Osteocyte (in vitro differentiated cells): ENCODE results near the gene AGPS. TPM values are rescaled to one million over a fixed set of nuclear protein-coding genes. Genes with fewer than 3 reads are reported as not detected.

ENCODE experiments used
- DNase-seq: peaks from one replicate; pipeline ENCODE4 v3.0.0; 2021; ENCODE audit warnings: mixed read lengths; ENCODE audit not compliant: unreplicated experiment; ENCODE audit errors: extremely low spot score
- H3K27ac Mint-ChIP-seq: one replicate; pipeline ENCODE4 v1.8.0; 2021; ENCODE audit warnings: mild to moderate bottlenecking, mixed read lengths; ENCODE audit not compliant: unreplicated experiment
- H3K27me3 Mint-ChIP-seq: one replicate; pipeline ENCODE4 v1.8.0; 2021; ENCODE audit warnings: mixed read lengths; ENCODE audit not compliant: unreplicated experiment
- H3K36me3 Mint-ChIP-seq: one replicate; pipeline ENCODE4 v1.8.0; 2021; ENCODE audit warnings: mixed read lengths; ENCODE audit not compliant: unreplicated experiment
- H3K4me1 Mint-ChIP-seq: one replicate; pipeline ENCODE4 v1.8.0; 2021; ENCODE audit warnings: mixed read lengths; ENCODE audit not compliant: unreplicated experiment
- H3K4me3 Mint-ChIP-seq: one replicate; pipeline ENCODE4 v1.8.0; 2021; ENCODE audit warnings: mild to moderate bottlenecking, moderate library complexity, mixed read lengths; ENCODE audit not compliant: unreplicated experiment
- H3K9me3 Mint-ChIP-seq: one replicate; pipeline ENCODE4 v1.8.0; 2021; ENCODE audit warnings: mixed read lengths; ENCODE audit not compliant: unreplicated experiment
- total RNA-seq: library from RNA; stranded (reverse); gene quantifications from 2 replicates; pipeline ENCODE4 v1.2.1, GENCODE V29; 2021
- TF ChIP-seq, protein P1 (sequence below): fragments of 200-600 bp; sonication (generic); IDR thresholded peaks from 2 replicates; pipeline ENCODE4 v1.5.0; 2021; ENCODE audit warnings: antibody characterized with exemption, mild to moderate bottlenecking, moderate library complexity

The AGPS gene
- total RNA-seq, 1 donor from 2014 or later, result 38.0 TPM

DNA sequence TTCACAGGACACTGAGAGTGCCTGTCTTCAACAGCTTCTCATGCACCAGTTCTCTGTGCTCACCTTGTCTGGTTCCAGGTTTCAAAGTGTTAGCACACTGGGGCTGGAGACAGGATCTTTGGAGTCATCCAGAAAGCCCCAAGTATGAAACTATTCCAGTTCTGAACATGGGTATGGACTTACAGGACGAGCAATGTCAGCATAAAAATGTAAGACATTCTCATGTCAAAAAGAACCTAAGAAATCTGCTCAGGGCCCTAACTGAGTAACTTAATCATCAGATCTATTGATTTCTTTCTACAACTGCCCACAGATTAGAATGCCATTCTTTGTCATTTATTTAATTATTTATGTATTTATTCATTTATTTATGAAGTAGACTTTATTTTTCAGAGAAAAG is 184.5 kb downstream of the AGPS start:
- H3K4me1 Mint-ChIP-seq, result no peaks in the 10 kb centered on the region
- TF ChIP-seq, protein P1, sequence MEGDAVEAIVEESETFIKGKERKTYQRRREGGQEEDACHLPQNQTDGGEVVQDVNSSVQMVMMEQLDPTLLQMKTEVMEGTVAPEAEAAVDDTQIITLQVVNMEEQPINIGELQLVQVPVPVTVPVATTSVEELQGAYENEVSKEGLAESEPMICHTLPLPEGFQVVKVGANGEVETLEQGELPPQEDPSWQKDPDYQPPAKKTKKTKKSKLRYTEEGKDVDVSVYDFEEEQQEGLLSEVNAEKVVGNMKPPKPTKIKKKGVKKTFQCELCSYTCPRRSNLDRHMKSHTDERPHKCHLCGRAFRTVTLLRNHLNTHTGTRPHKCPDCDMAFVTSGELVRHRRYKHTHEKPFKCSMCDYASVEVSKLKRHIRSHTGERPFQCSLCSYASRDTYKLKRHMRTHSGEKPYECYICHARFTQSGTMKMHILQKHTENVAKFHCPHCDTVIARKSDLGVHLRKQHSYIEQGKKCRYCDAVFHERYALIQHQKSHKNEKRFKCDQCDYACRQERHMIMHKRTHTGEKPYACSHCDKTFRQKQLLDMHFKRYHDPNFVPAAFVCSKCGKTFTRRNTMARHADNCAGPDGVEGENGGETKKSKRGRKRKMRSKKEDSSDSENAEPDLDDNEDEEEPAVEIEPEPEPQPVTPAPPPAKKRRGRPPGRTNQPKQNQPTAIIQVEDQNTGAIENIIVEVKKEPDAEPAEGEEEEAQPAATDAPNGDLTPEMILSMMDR, result no peak
- no peak overlapping the region for H3K27ac Mint-ChIP-seq
- no peaks in the 10 kb centered on the region for H3K36me3 Mint-ChIP-seq
- DNase-seq, result no peak
- no peak overlapping the region for H3K4me3 Mint-ChIP-seq
- H3K9me3 Mint-ChIP-seq, result no peaks in the 10 kb centered on the region
- H3K27me3 Mint-ChIP-seq, result peaks cover 9% of the 10 kb centered on the region

DNA sequence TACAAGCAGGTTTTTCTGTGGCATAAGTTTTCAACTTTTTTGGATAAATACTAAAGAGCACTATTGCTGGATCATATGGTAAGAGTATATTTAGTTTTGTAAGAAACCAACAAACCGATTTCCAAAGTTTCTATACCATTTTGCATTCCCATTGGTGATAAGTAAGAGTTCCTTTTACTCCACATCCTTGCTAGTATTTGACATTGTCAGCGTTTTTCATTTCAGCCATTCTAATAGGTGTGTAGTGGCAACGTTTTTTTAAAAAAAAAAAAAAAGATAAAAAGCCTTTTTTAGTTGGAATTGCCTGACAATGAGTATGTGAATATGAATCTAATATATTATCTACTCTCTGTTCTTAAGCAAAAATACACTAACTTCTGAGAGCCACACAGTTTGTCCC is 185.9 kb downstream of the AGPS start:
- Mint-ChIP-seq H3K9me3 (no peaks in the 10 kb centered on the region), H3K36me3 (no peaks in the 10 kb centered on the region), H3K27me3 (no peaks in the 10 kb centered on the region), H3K27ac (no peak overlapping the region), H3K4me3 (no peak overlapping the region), H3K4me1 (no peaks in the 10 kb centered on the region)
- TF ChIP-seq, protein P1, result no peak
- no peak for DNase-seq

- TF ChIP-seq, protein P1, result no peak
- H3K27ac Mint-ChIP-seq, result no peak overlapping the region
- no peak for DNase-seq
- H3K36me3 Mint-ChIP-seq, result no peaks in the 10 kb centered on the region
- H3K4me1 Mint-ChIP-seq, result no peaks in the 10 kb centered on the region
- H3K27me3 Mint-ChIP-seq, result no peaks in the 10 kb centered on the region
- H3K4me3 Mint-ChIP-seq, result no peak overlapping the region
- H3K9me3 Mint-ChIP-seq, result no peaks in the 10 kb centered on the region
Observed at GRCh38 chr2:177579486-177580036, 187.0 kb downstream of the AGPS start.

GRCh38 chr2:177582000-177582399 is 189.4 kb downstream of the AGPS start:
- Mint-ChIP-seq H3K27me3 (no peaks in the 10 kb centered on the region), H3K4me3 (no peak overlapping the region), H3K9me3 (no peaks in the 10 kb centered on the region), H3K36me3 (no peaks in the 10 kb centered on the region), H3K4me1 (no peaks in the 10 kb centered on the region), H3K27ac (no peak overlapping the region)
- TF ChIP-seq, protein P1, result no peak
- DNase-seq, result no peak

GRCh38 chr2:177584030-177584692 is 191.6 kb downstream of the AGPS start:
- TF ChIP-seq, protein P1, result no peak
- Mint-ChIP-seq H3K27ac (no peak overlapping the region), H3K4me3 (no peak overlapping the region), H3K9me3 (no peaks in the 10 kb centered on the region), H3K36me3 (no peaks in the 10 kb centered on the region), H3K4me1 (no peaks in the 10 kb centered on the region), H3K27me3 (no peaks in the 10 kb centered on the region)
- no peak for DNase-seq
